ENCODE measurements around the gene RIPOR3. TPM values are rescaled to one million over a fixed set of nuclear protein-coding genes. Genes with fewer than 3 reads are reported as not detected.

RIPOR3 gene
- total RNA-seq, 2 experiments from 2014 or later: 0.53 TPM; not detected in 1

DNA sequence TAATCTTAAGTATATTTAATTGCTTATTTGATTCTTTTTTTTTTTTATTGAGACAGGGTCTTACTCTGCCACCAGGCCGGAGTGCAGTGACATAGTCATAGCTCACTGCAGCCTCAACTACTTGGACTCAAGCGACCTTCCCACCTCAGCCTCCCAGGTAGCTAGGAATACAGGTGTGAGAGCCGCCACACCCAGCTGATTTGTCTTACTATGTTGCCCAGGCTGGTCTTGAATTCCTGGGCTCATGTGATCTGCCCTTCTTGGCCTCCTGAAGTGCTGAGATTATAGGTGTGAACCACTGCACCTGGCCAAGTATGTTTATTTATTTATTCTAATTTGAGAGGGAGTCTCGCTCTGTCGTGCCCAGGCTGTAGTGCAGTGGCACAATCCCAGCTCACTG is 142.9 kb downstream of the RIPOR3 start:
- peaks cover 4% of the 10 kb centered on the region; the same call in 1 of the 2 replicates for H4K20me1 ChIP-seq (ENCODE audit: insufficient read depth, low read length)
- no peak for TF ChIP-seq EZH2phosphoT487 (IDR thresholded peaks at IDR 0.05; ENCODE audit: borderline replicate concordance, low read depth, low read length)
- TF ChIP-seq, protein P1, sequence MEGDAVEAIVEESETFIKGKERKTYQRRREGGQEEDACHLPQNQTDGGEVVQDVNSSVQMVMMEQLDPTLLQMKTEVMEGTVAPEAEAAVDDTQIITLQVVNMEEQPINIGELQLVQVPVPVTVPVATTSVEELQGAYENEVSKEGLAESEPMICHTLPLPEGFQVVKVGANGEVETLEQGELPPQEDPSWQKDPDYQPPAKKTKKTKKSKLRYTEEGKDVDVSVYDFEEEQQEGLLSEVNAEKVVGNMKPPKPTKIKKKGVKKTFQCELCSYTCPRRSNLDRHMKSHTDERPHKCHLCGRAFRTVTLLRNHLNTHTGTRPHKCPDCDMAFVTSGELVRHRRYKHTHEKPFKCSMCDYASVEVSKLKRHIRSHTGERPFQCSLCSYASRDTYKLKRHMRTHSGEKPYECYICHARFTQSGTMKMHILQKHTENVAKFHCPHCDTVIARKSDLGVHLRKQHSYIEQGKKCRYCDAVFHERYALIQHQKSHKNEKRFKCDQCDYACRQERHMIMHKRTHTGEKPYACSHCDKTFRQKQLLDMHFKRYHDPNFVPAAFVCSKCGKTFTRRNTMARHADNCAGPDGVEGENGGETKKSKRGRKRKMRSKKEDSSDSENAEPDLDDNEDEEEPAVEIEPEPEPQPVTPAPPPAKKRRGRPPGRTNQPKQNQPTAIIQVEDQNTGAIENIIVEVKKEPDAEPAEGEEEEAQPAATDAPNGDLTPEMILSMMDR (conservative IDR thresholded peaks at IDR 0.05; ENCODE audit: low read length): no peak
- H3K36me3 ChIP-seq (ENCODE audit: insufficient read depth, low read length): no peaks in the 10 kb centered on the region
- no peaks in the 10 kb centered on the region for H3K9me2 ChIP-seq (ENCODE audit: insufficient read depth, low read length)
- intact Hi-C loops (cut with micrococcal nuclease; ENCODE audit: unreplicated experiment): no loop called here
- no peak overlapping the region for H3K27ac ChIP-seq (ENCODE audit: low read depth, low read length, poor library complexity, severe bottlenecking)
- CTCF ChIA-PET (ENCODE audit: unreplicated experiment): no interaction called here
- no peak overlapping the region for H3K4me3 ChIP-seq (ENCODE audit: low read depth, low read length, poor library complexity, severe bottlenecking)
- H3K79me2 ChIP-seq (ENCODE audit: insufficient read depth, low read depth, low read length): no peaks in the 10 kb centered on the region; the same call in 1 of the 2 replicates
- H2AFZ ChIP-seq (ENCODE audit: low read length): no peak overlapping the region
- DNase-seq (ENCODE audit: low spot score): no peak
- POLR2A ChIA-PET: interaction anchor here (1.2 kb wide), 2 partner anchors 11 to 13 kb away, joined by 3 read pairs; no protein-coding TSS in a partner anchor
- BruUV-seq (replicated peaks): no TSS peak
- peaks cover 19% of the 10 kb centered on the region for H3K4me1 ChIP-seq (ENCODE audit: insufficient read depth, low read length, poor library complexity, severe bottlenecking)
- no peaks in the 10 kb centered on the region for H3K9me3 ChIP-seq (ENCODE audit: low read length)
- no peak overlapping the region for H3K4me2 ChIP-seq (ENCODE audit: low read length)

DNA sequence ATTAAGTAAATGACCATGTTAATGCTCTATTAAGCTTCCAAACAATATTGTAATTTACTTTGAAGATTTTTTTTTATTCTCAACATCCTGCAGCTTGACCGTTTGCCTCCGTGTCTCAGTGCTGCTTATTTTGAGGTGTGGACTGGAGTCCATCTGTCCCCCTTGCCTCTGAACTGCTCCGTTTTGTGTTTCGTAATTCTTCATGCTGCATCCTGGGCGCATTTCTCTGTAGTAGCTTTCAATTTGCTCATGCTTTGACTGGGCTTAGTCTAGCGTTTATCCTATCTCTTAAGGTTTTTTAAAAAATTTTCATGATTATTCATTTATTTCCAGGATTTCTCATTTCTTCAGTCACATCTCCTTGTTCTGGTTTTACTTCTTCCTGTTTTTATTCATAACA is 143.4 kb downstream of the RIPOR3 start:
- H4K20me1 ChIP-seq (ENCODE audit: insufficient read depth, low read length): peaks cover 6% of the 10 kb centered on the region; the same call in 1 of the 2 replicates
- no peaks in the 10 kb centered on the region for H3K9me2 ChIP-seq (ENCODE audit: insufficient read depth, low read length)
- H3K27ac ChIP-seq (ENCODE audit: low read depth, low read length, poor library complexity, severe bottlenecking): no peak overlapping the region
- ChIA-PET CTCF (ENCODE audit: unreplicated experiment) (no interaction called here), POLR2A (interaction anchor here (0.6 to 1.2 kb wide), 3 partner anchors 12 to 159 kb away, joined by 3 read pairs; no protein-coding TSS in a partner anchor)
- no TSS peak for BruUV-seq (replicated peaks)
- H3K9me3 ChIP-seq (ENCODE audit: low read length): no peaks in the 10 kb centered on the region
- no peak overlapping the region for H3K4me3 ChIP-seq (ENCODE audit: low read depth, low read length, poor library complexity, severe bottlenecking)
- peaks cover 2% of the 10 kb centered on the region; the same call in 1 of the 2 replicates for H3K79me2 ChIP-seq (ENCODE audit: insufficient read depth, low read depth, low read length)
- DNase-seq (ENCODE audit: low spot score): no peak
- intact Hi-C loops (cut with micrococcal nuclease; ENCODE audit: unreplicated experiment): no loop called here
- H3K36me3 ChIP-seq (ENCODE audit: insufficient read depth, low read length): no peaks in the 10 kb centered on the region
- H2AFZ ChIP-seq (ENCODE audit: low read length): no peak overlapping the region
- TF ChIP-seq, protein P1 (conservative IDR thresholded peaks at IDR 0.05; ENCODE audit: low read length): no peak
- no peak for TF ChIP-seq EZH2phosphoT487 (IDR thresholded peaks at IDR 0.05; ENCODE audit: borderline replicate concordance, low read depth, low read length)
- H3K4me1 ChIP-seq (ENCODE audit: insufficient read depth, low read length, poor library complexity, severe bottlenecking): peaks cover 24% of the 10 kb centered on the region
- no peak overlapping the region for H3K4me2 ChIP-seq (ENCODE audit: low read length)

DNA sequence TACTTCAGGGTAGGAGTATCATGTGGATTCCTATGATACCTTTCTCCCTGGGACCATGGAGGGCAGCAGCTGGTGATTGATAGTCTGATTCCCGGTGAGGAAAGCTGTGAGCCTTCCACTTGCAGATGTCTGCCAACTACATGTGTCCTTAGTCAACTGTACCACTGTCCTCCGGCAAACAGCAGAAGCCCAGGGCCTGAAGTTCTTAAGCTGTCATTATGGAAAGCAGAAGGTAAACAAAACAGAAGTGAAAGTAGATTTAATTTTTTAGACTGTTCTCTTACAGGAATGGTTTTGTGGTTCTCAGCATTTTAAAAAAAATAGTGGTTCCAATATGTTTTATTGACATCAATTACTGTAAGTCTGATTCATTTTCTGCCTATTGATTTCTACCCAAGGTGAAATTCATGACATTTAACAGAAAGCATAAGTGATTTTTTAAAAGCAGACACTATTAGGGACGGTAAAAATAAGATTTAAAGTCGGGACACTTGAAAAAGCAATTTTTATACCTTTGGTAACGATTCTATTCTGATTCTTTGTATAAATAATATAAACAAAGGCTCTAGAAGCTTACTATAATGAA is 144.5 kb downstream of the RIPOR3 start:
- CTCF ChIA-PET (ENCODE audit: unreplicated experiment): no interaction called here
- Histone ChIP-seq H3K4me1 (ENCODE audit: insufficient read depth, low read length, poor library complexity, severe bottlenecking) (peaks cover 35% of the 10 kb centered on the region), H2AFZ (ENCODE audit: low read length) (no peak overlapping the region), H3K27ac (ENCODE audit: low read depth, low read length, poor library complexity, severe bottlenecking) (no peak overlapping the region), H3K9me3 (ENCODE audit: low read length) (no peaks in the 10 kb centered on the region), H4K20me1 (ENCODE audit: insufficient read depth, low read length) (peaks cover 17% of the 10 kb centered on the region), H3K36me3 (ENCODE audit: insufficient read depth, low read length) (no peaks in the 10 kb centered on the region), H3K9me2 (ENCODE audit: insufficient read depth, low read length) (no peaks in the 10 kb centered on the region), H3K79me2 (ENCODE audit: insufficient read depth, low read depth, low read length) (peaks cover 6% of the 10 kb centered on the region; the same call in 1 of the 2 replicates), H3K4me3 (ENCODE audit: low read depth, low read length, poor library complexity, severe bottlenecking) (no peak overlapping the region), H3K4me2 (ENCODE audit: low read length) (peak overlapping the region; percentile 45)
- POLR2A ChIA-PET: interaction anchor here (0.7 to 0.9 kb wide), 3 partner anchors 9 to 562 kb away, joined by 3 to 6 read pairs (median 3); no protein-coding TSS in a partner anchor
- peak; percentile 32 for DNase-seq (ENCODE audit: low spot score)
- intact Hi-C loops (cut with micrococcal nuclease; ENCODE audit: unreplicated experiment): no loop called here
- no peak for TF ChIP-seq EZH2phosphoT487 (IDR thresholded peaks at IDR 0.05; ENCODE audit: borderline replicate concordance, low read depth, low read length)
- TF ChIP-seq, protein P1 (conservative IDR thresholded peaks at IDR 0.05; ENCODE audit: low read length): no peak
- no TSS peak for BruUV-seq (replicated peaks)

All from OCI-LY7 (cell line).